Karpas-422 (cell line): ENCODE measurements around the gene NTHL1. TPM values are rescaled to one million over a fixed set of nuclear protein-coding genes. Genes with fewer than 3 reads are reported as not detected.

Experiments used
- DNase-seq: peaks from one replicate; pipeline ENCODE4 v3.0.0-alpha.2; 2015
- H2AFZ ChIP-seq: fragments of 200-600 bp; sonication (generic); 2 replicates; pipeline ENCODE4 v1.6.1; 2014; ENCODE audit warnings: antibody characterized with exemption, low read length, mixed read lengths
- H3K27ac ChIP-seq: fragments of 200-600 bp; sonication (generic); 2 replicates; pipeline ENCODE4 v1.5.1; 2014; ENCODE audit warnings: mild to moderate bottlenecking, low read length, moderate library complexity
- H3K27me3 ChIP-seq: fragments of 200-600 bp; sonication (generic); 2 replicates; pipeline ENCODE4 v1.6.1; 2014; ENCODE audit warnings: low read length, mixed read lengths
- H3K36me3 ChIP-seq: fragments of 200-600 bp; sonication (generic); 2 replicates; pipeline ENCODE4 v1.6.1; 2014; ENCODE audit warnings: low read length, mixed read lengths; ENCODE audit not compliant: insufficient read depth
- H3K4me1 ChIP-seq: fragments of 200-600 bp; sonication (generic); 2 replicates; pipeline ENCODE4 v1.6.1; 2014; ENCODE audit warnings: mild to moderate bottlenecking, low read length, mixed read lengths
- H3K4me2 ChIP-seq: fragments of 200-600 bp; sonication (generic); 2 replicates; pipeline ENCODE4 v1.6.1; 2014; ENCODE audit warnings: low read length, low read depth, mild to moderate bottlenecking; ENCODE audit not compliant: poor library complexity, severe bottlenecking
- H3K4me3 ChIP-seq: fragments of 200-600 bp; sonication (generic); 2 replicates; pipeline ENCODE4 v1.5.1; 2014; ENCODE audit warnings: mild to moderate bottlenecking, antibody characterized with exemption, low read length, mixed read lengths
- H3K79me2 ChIP-seq: fragments of 200-600 bp; sonication (generic); 2 replicates; pipeline ENCODE4 v1.6.1; 2014; ENCODE audit warnings: mild to moderate bottlenecking, low read length, mixed read lengths
- H3K9ac ChIP-seq: fragments of 200-600 bp; sonication (generic); 2 replicates; pipeline ENCODE4 v1.6.0; 2014; ENCODE audit warnings: low read length
- H3K9me2 ChIP-seq: fragments of 200-600 bp; sonication (generic), shearing (Covaris generic); replicated peaks from 2 replicates; pipeline ENCODE4 v1.6.0; 2014; ENCODE audit warnings: mild to moderate bottlenecking, low read length, moderate library complexity; ENCODE audit not compliant: insufficient read depth
- H3K9me3 ChIP-seq: fragments of 300-700, 200-600 bp; sonication (generic); 2 replicates; pipeline ENCODE4 v1.6.1; 2014; ENCODE audit warnings: low read length, mixed read lengths
- H4K20me1 ChIP-seq: fragments of 200-600 bp; sonication (generic); 2 replicates; pipeline ENCODE4 v1.6.1; 2014; ENCODE audit warnings: mild to moderate bottlenecking, antibody characterized with exemption, low read length, low read depth; ENCODE audit not compliant: insufficient read depth
- total RNA-seq: library from RNA; depleted of rRNA; stranded (reverse); fragments of >200 nt; shearing (Covaris generic); gene quantifications from 2 replicates; pipeline ENCODE4 v1.2.3, GENCODE V29; 2014; ENCODE audit warnings: low replicate concordance

Gene NTHL1
- total RNA-seq, 1 experiment from 2014 or later, result 23.2 TPM

GRCh38 chr16:2076072-2076865, 28.6 kb upstream of the NTHL1 start:
- Histone ChIP-seq H3K9me2 (no peaks in the 10 kb centered on the region), H3K4me3 (no peak overlapping the region), H2AFZ (no peak overlapping the region), H3K27ac (no peak overlapping the region), H3K36me3 (no peaks in the 10 kb centered on the region), H3K9ac (no peak overlapping the region), H3K4me2 (no peak overlapping the region), H3K9me3 (no peaks in the 10 kb centered on the region), H3K27me3 (no peaks in the 10 kb centered on the region), H3K4me1 (no peaks in the 10 kb centered on the region), H4K20me1 (no peaks in the 10 kb centered on the region), H3K79me2 (no peaks in the 10 kb centered on the region)
- DNase-seq, result no peak

GRCh38 chr16:2075631-2076030, 28.0 kb upstream of the NTHL1 start:
- Histone ChIP-seq H3K9me3 (no peaks in the 10 kb centered on the region), H3K79me2 (no peaks in the 10 kb centered on the region), H3K27ac (no peak overlapping the region), H2AFZ (no peak overlapping the region), H3K4me3 (no peak overlapping the region), H3K9ac (no peak overlapping the region), H4K20me1 (no peaks in the 10 kb centered on the region), H3K9me2 (no peaks in the 10 kb centered on the region), H3K4me2 (no peak overlapping the region), H3K27me3 (no peaks in the 10 kb centered on the region), H3K4me1 (no peaks in the 10 kb centered on the region), H3K36me3 (no peaks in the 10 kb centered on the region)
- DNase-seq, result no peak

GRCh38 chr16:2074071-2074470, 26.4 kb upstream of the NTHL1 start:
- no peaks in the 10 kb centered on the region for H4K20me1 ChIP-seq
- H3K36me3 ChIP-seq, result no peaks in the 10 kb centered on the region
- no peak overlapping the region for H3K4me2 ChIP-seq
- no peaks in the 10 kb centered on the region for H3K9me3 ChIP-seq
- no peak overlapping the region for H3K9ac ChIP-seq
- no peak overlapping the region for H2AFZ ChIP-seq
- DNase-seq, result no peak
- no peak overlapping the region for H3K4me3 ChIP-seq
- H3K79me2 ChIP-seq, result no peaks in the 10 kb centered on the region
- H3K27me3 ChIP-seq, result no peaks in the 10 kb centered on the region
- H3K27ac ChIP-seq, result no peak overlapping the region
- no peaks in the 10 kb centered on the region for H3K9me2 ChIP-seq
- H3K4me1 ChIP-seq, result no peaks in the 10 kb centered on the region

GRCh38 chr16:2072926-2073325, 25.3 kb upstream of the NTHL1 start:
- DNase-seq, result no peak
- no peaks in the 10 kb centered on the region for H3K79me2 ChIP-seq
- no peaks in the 10 kb centered on the region for H3K27me3 ChIP-seq
- no peaks in the 10 kb centered on the region for H3K9me3 ChIP-seq
- H3K4me1 ChIP-seq, result no peaks in the 10 kb centered on the region
- H2AFZ ChIP-seq, result no peak overlapping the region
- no peak overlapping the region for H3K27ac ChIP-seq
- no peaks in the 10 kb centered on the region for H3K9me2 ChIP-seq
- no peaks in the 10 kb centered on the region for H4K20me1 ChIP-seq
- no peak overlapping the region for H3K4me2 ChIP-seq
- no peak overlapping the region for H3K9ac ChIP-seq
- H3K4me3 ChIP-seq, result no peak overlapping the region
- no peaks in the 10 kb centered on the region for H3K36me3 ChIP-seq

GRCh38 chr16:2071454-2072202, 24.0 kb upstream of the NTHL1 start:
- no peaks in the 10 kb centered on the region for H3K4me1 ChIP-seq
- no peaks in the 10 kb centered on the region for H3K9me3 ChIP-seq
- H3K9ac ChIP-seq, result no peak overlapping the region
- no peak for DNase-seq
- H4K20me1 ChIP-seq, result no peaks in the 10 kb centered on the region
- H3K36me3 ChIP-seq, result no peaks in the 10 kb centered on the region
- no peaks in the 10 kb centered on the region for H3K9me2 ChIP-seq
- no peaks in the 10 kb centered on the region for H3K27me3 ChIP-seq
- no peak overlapping the region for H2AFZ ChIP-seq
- no peak overlapping the region for H3K4me2 ChIP-seq
- no peak overlapping the region for H3K4me3 ChIP-seq
- H3K27ac ChIP-seq, result no peak overlapping the region
- H3K79me2 ChIP-seq, result no peaks in the 10 kb centered on the region

GRCh38 chr16:2070576-2071453, 23.2 kb upstream of the NTHL1 start:
- Histone ChIP-seq H3K27me3 (no peaks in the 10 kb centered on the region), H3K4me2 (no peak overlapping the region), H3K4me3 (no peak overlapping the region), H3K4me1 (no peaks in the 10 kb centered on the region), H3K36me3 (peaks cover 5% of the 10 kb centered on the region; the same call in 1 of the 2 replicates), H3K9ac (no peak overlapping the region), H3K79me2 (no peaks in the 10 kb centered on the region), H3K9me3 (no peaks in the 10 kb centered on the region), H2AFZ (no peak overlapping the region), H4K20me1 (no peaks in the 10 kb centered on the region), H3K27ac (no peak overlapping the region), H3K9me2 (no peaks in the 10 kb centered on the region)
- DNase-seq, result no peak

GRCh38 chr16:2066139-2066538, 18.5 kb upstream of the NTHL1 start:
- Histone ChIP-seq H3K27ac (no peak overlapping the region), H3K9ac (no peak overlapping the region), H3K4me3 (no peak overlapping the region), H4K20me1 (no peaks in the 10 kb centered on the region), H3K9me3 (no peaks in the 10 kb centered on the region), H3K4me2 (no peak overlapping the region), H3K36me3 (peaks cover 5% of the 10 kb centered on the region; the same call in 1 of the 2 replicates), H3K9me2 (no peaks in the 10 kb centered on the region), H3K27me3 (no peaks in the 10 kb centered on the region), H3K4me1 (no peaks in the 10 kb centered on the region), H3K79me2 (no peaks in the 10 kb centered on the region), H2AFZ (no peak overlapping the region)
- DNase-seq, result no peak
